ENCODE data around the gene FMO4.
"Not testable (repeated sequence)": the region's sequence is repeated elsewhere in the genome, so short reads cannot be mapped to it uniquely, and the experiment has no call there.

FMO4 gene

GRCh38 chr1:171389171-171389570 is 75.2 kb downstream of the FMO4 start:
- DNase-seq (ENCODE audit: low read depth, low spot score): no peak

GRCh38 chr1:171390740-171391139 is 76.8 kb downstream of the FMO4 start:
- not testable (repeated sequence) for DNase-seq (ENCODE audit: low read depth, low spot score)

Data from activated CD4-positive, CD25-positive, alpha-beta regulatory T cell treated with anti-CD3 and anti-CD28 coated beads, Interleukin-2, amount 50 U/mL, for 16 hours (primary cell).